Measurements from ENCODE around the gene EIF3L. TPM values are rescaled to one million over a fixed set of nuclear protein-coding genes. Genes with fewer than 3 reads are reported as not detected.

EIF3L gene
- polyA plus RNA-seq, 1 donor from 2014 or later = 352 TPM

- Histone ChIP-seq H3K36me3 (ENCODE audit: insufficient read depth, low read length) (no peaks in the 10 kb centered on the region), H3K4me3 (ENCODE audit: low read length) (no peak overlapping the region), H3F3A (ENCODE audit: insufficient read depth, low read length, poor library complexity, severe bottlenecking) (no peaks in the 10 kb centered on the region), H3K27me3 (ENCODE audit: insufficient read depth, low read depth, low read length) (no peaks in the 10 kb centered on the region), H3K9me3 (ENCODE audit: low read length) (no peaks in the 10 kb centered on the region), H3K9me2 (ENCODE audit: insufficient read depth, low read length) (no peaks in the 10 kb centered on the region), H4K20me1 (ENCODE audit: insufficient read depth) (no peaks in the 10 kb centered on the region), H3K79me2 (replicated peaks; ENCODE audit: insufficient read depth, low read length) (no peaks in the 10 kb centered on the region), H2AFZ (ENCODE audit: low read depth, low read length) (no peak overlapping the region), H3K9ac (ENCODE audit: low read length) (no peak overlapping the region), H3K4me2 (ENCODE audit: low read length) (no peak overlapping the region), H3K27ac (ENCODE audit: low read length) (no peak overlapping the region)
- TF ChIP-seq MXI1 (conservative IDR thresholded peaks at IDR 0.05; ENCODE audit: poor library complexity, severe bottlenecking) (no peak), EZH2 (IDR thresholded peaks at IDR 0.05; ENCODE audit: borderline replicate concordance, insufficient read depth, low read length, poor library complexity, severe bottlenecking) (no peak), SMC3 (conservative IDR thresholded peaks at IDR 0.05; ENCODE audit: poor library complexity) (no peak), REST (IDR thresholded peaks at IDR 0.05; ENCODE audit: borderline replicate concordance) (no peak), EP300 (conservative IDR thresholded peaks at IDR 0.05; ENCODE audit: poor library complexity, severe bottlenecking) (no peak), POLR2AphosphoS5 (IDR thresholded peaks at IDR 0.05) (no peak), TAF1 (IDR thresholded peaks at IDR 0.05; ENCODE audit: low read depth) (no peak), RAD21 (conservative IDR thresholded peaks at IDR 0.05) (no peak), CTCF (IDR thresholded peaks at IDR 0.05; ENCODE audit: poor library complexity, severe bottlenecking) (no peak)
These were observed 81.8 kb downstream of the EIF3L start for GRCh38 chr22:37930952-37931440.

- Histone ChIP-seq H3K4me3 (ENCODE audit: low read length) (no peak overlapping the region), H3K9me2 (ENCODE audit: insufficient read depth, low read length) (no peaks in the 10 kb centered on the region), H3K27me3 (ENCODE audit: insufficient read depth, low read depth, low read length) (no peaks in the 10 kb centered on the region), H3K9ac (ENCODE audit: low read length) (no peak overlapping the region), H3K4me2 (ENCODE audit: low read length) (no peak overlapping the region), H3F3A (ENCODE audit: insufficient read depth, low read length, poor library complexity, severe bottlenecking) (no peaks in the 10 kb centered on the region), H4K20me1 (ENCODE audit: insufficient read depth) (no peaks in the 10 kb centered on the region), H2AFZ (ENCODE audit: low read depth, low read length) (no peak overlapping the region), H3K36me3 (ENCODE audit: insufficient read depth, low read length) (no peaks in the 10 kb centered on the region), H3K9me3 (ENCODE audit: low read length) (no peaks in the 10 kb centered on the region), H3K79me2 (replicated peaks; ENCODE audit: insufficient read depth, low read length) (no peaks in the 10 kb centered on the region), H3K27ac (ENCODE audit: low read length) (no peak overlapping the region)
- TF ChIP-seq SMC3 (conservative IDR thresholded peaks at IDR 0.05; ENCODE audit: poor library complexity) (no peak), REST (IDR thresholded peaks at IDR 0.05; ENCODE audit: borderline replicate concordance) (no peak), POLR2AphosphoS5 (IDR thresholded peaks at IDR 0.05) (no peak), EP300 (conservative IDR thresholded peaks at IDR 0.05; ENCODE audit: poor library complexity, severe bottlenecking) (no peak), TAF1 (IDR thresholded peaks at IDR 0.05; ENCODE audit: low read depth) (no peak), EZH2 (IDR thresholded peaks at IDR 0.05; ENCODE audit: borderline replicate concordance, insufficient read depth, low read length, poor library complexity, severe bottlenecking) (no peak), MXI1 (conservative IDR thresholded peaks at IDR 0.05; ENCODE audit: poor library complexity, severe bottlenecking) (no peak), RAD21 (conservative IDR thresholded peaks at IDR 0.05) (no peak), CTCF (IDR thresholded peaks at IDR 0.05; ENCODE audit: poor library complexity, severe bottlenecking) (no peak)
These were observed 82.7 kb downstream of the EIF3L start for GRCh38 chr22:37931893-37932389.
